Gastrocnemius medialis (tissue), 4 donors: Measurements from ENCODE around the gene CCDC50. TPM values are rescaled to one million over a fixed set of nuclear protein-coding genes. Genes with fewer than 3 reads are reported as not detected.

Source experiments
- ATAC-seq, 2 donors: fragments of 150-250 bp; one replicate each; pipeline ENCODE4 v1.9.1; 2016
- DNase-seq, 2 donors: peaks; one replicate each; pipeline ENCODE4 v3.0.0-alpha.2; 2019
- H3K27ac ChIP-seq, 4 donors: fragments of 200-600 bp; sonication (generic); 1 replicate in 1 of 4; 2 replicates in 3 of 4; pipeline ENCODE4 v1.5.1; 2016 to 2018; ENCODE audit warnings: mild to moderate bottlenecking in 2 of 4, moderate library complexity in 1 of 4
- H3K27me3 ChIP-seq, 3 donors: fragments of 200-600 bp; sonication (generic) in 2 of 3; 1 replicate in 1 of 3; 2 replicates in 2 of 3; pipeline versions ENCODE4 v1.5.1 to v1.6.0; 2016 to 2019; ENCODE audit warnings: mild to moderate bottlenecking in 1 of 3, moderate library complexity in 1 of 3
- H3K36me3 ChIP-seq, 2 donors: fragments of 200-600 bp; sonication (generic) in 1 of 2; one replicate each; pipeline ENCODE4 v1.5.1; 2017 to 2018
- H3K4me1 ChIP-seq, 2 donors: fragments of 200-600 bp; sonication (generic) in 1 of 2; one replicate each; pipeline ENCODE4 v1.5.1; 2016 to 2017; ENCODE audit warnings: mild to moderate bottlenecking in 2 of 2
- H3K4me3 ChIP-seq, 4 donors: fragments of 200-600 bp; sonication (generic) in 3 of 4; 1 replicate in 1 of 4; 2 replicates in 3 of 4; pipeline ENCODE4 v1.5.1; 2016 to 2019; ENCODE audit warnings: mild to moderate bottlenecking in 2 of 4
- H3K9me3 ChIP-seq, 3 donors: fragments of 200-600 bp; sonication (generic) in 2 of 3; 1 replicate in 1 of 3; 2 replicates in 2 of 3; pipeline ENCODE4 v1.5.1; 2016 to 2019
- POLR2A ChIP-seq, 2 donors: fragments of 450-650 bp; IDR thresholded peaks; one replicate each; pipeline ENCODE4 v1.6.1; 2017; ENCODE audit warnings: antibody characterized with exemption in 2 of 2, mild to moderate bottlenecking in 2 of 2, moderate library complexity in 2 of 2
- in situ Hi-C, 4 donors: fragments of 200-750 bp; cut with MboI; loops; one replicate each; pipeline versions ENCODE4 v1.15.0 to v1.8.0; 2017; ENCODE audit warnings: low sequenced_read_pairs in 4 of 4
- intact Hi-C: fragments of 100-400 bp; cut with DNase I; formaldehyde crosslinking; loops from one replicate; pipeline ENCODE4 v1.15.1; 2023; ENCODE audit warnings: low total_unique reads
- total RNA-seq, 4 donors: library from RNA; depleted of rRNA; stranded (reverse); fragments of >200 nt; gene quantifications; one replicate each; pipeline versions ENCODE4 v1.1.0 to v1.2.3, GENCODE V29; 2016
- TF ChIP-seq, protein P1 (sequence below), 5 experiments: fragments of 450-650 bp in 3 of 5; fragments of 200-600 bp in 2 of 5; sonication (generic) in 2 of 5; IDR thresholded peaks in 4 of 5; conservative IDR thresholded peaks in 1 of 5; 1 replicate in 4 of 5; 2 replicates in 1 of 5; pipeline ENCODE4 v1.5.1; 2016 to 2019; ENCODE audit warnings: antibody characterized with exemption in 5 of 5, mild to moderate bottlenecking in 3 of 5, moderate library complexity in 3 of 5

The CCDC50 gene
- total RNA-seq, 4 donors from 2014 or later: 45.0 to 69.9 (median 64.2) TPM

DNA sequence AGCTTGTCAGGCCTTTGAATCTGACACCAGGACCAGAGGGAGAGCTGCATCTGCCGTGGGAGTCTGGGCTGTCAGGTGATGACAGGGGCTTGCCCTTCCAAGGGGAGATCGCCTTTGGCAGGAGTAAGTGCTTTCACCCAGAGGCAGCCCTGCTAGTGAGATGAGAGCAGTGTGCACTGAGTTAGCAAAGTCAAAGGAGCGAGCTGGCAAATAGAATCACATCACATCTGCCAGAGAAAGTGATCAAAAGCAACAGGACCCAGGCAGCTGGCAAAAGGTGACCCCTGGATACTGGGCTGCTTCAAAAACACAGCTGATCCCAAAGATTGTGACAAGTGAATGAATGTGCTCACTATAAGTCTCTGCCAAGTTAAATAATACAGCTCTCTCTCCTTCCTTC is 95.7 kb downstream of the CCDC50 start:
- ATAC-seq (no peak), DNase-seq (no peak)
- Histone ChIP-seq H3K27me3 (no peaks in the 10 kb centered on the region), H3K4me3 (no peak overlapping the region), H3K27ac (no peak overlapping the region), H3K9me3 (no peaks in the 10 kb centered on the region), H3K4me1 (no peaks in the 10 kb centered on the region), H3K36me3 (no peaks in the 10 kb centered on the region)
- TF ChIP-seq, protein P1, sequence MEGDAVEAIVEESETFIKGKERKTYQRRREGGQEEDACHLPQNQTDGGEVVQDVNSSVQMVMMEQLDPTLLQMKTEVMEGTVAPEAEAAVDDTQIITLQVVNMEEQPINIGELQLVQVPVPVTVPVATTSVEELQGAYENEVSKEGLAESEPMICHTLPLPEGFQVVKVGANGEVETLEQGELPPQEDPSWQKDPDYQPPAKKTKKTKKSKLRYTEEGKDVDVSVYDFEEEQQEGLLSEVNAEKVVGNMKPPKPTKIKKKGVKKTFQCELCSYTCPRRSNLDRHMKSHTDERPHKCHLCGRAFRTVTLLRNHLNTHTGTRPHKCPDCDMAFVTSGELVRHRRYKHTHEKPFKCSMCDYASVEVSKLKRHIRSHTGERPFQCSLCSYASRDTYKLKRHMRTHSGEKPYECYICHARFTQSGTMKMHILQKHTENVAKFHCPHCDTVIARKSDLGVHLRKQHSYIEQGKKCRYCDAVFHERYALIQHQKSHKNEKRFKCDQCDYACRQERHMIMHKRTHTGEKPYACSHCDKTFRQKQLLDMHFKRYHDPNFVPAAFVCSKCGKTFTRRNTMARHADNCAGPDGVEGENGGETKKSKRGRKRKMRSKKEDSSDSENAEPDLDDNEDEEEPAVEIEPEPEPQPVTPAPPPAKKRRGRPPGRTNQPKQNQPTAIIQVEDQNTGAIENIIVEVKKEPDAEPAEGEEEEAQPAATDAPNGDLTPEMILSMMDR (IDR thresholded peaks at IDR 0.05 in 4 of 5, conservative IDR thresholded peaks at IDR 0.05 in 1 of 5): no peak
- TF ChIP-seq POLR2A (IDR thresholded peaks at IDR 0.05): no peak
- in situ Hi-C loops: loop anchor here in 2 of 4 donors (25.0 kb wide), 1 partner anchor 1012 kb away; no protein-coding TSS in a partner anchor
- intact Hi-C loops: no loop called here

DNA sequence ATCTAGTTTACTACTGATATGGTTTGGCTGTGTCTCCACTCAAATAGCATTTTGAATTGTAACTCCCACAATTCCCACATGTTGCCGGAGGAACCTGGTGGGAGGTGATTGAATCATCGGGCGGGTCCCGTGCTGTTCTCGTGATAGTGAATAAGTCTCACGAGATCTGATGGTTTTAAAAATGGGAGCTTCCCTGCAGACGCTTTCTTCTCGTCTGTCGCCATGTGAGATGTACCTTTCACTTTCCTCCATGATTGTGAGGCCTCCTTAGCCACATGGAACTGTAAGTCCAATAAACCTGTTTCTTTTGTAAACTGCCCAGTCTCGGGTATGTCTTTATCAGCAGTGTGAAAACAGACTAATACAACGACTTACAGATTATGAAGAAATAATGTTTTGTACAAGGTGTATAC is 96.1 kb downstream of the CCDC50 start:
- no peaks in the 10 kb centered on the region for H3K4me1 ChIP-seq
- H3K36me3 ChIP-seq: no peaks in the 10 kb centered on the region
- H3K27ac ChIP-seq: no peak overlapping the region
- no peaks in the 10 kb centered on the region for H3K27me3 ChIP-seq
- H3K9me3 ChIP-seq: no peaks in the 10 kb centered on the region
- in situ Hi-C loops: no loop called here
- intact Hi-C loops: no loop called here
- TF ChIP-seq POLR2A (IDR thresholded peaks at IDR 0.05): no peak
- TF ChIP-seq, protein P1 (IDR thresholded peaks at IDR 0.05 in 4 of 5, conservative IDR thresholded peaks at IDR 0.05 in 1 of 5): no peak
- no peak for DNase-seq
- no peak for ATAC-seq
- H3K4me3 ChIP-seq: no peak overlapping the region

DNA sequence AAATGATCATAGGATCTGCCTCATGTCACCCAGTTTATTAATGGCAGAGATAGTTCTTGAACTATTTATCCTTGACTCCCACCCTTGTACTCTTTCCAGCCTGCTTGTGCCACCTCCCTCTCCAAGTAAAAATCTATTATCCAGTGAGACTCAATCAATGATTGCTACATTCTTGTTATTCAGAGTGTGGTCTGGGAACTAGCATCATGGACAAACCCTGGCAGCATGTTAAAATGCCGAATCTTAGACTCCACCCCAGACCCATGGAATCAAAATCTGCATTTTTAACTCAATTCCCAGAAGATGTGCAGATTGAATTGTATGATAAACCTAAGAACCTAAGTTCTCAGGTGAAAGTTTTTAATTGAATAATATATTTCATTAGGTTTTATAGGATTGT is 97.1 kb downstream of the CCDC50 start:
- H3K9me3 ChIP-seq: no peaks in the 10 kb centered on the region
- no peaks in the 10 kb centered on the region for H3K27me3 ChIP-seq
- intact Hi-C loops: no loop called here
- no peaks in the 10 kb centered on the region for H3K4me1 ChIP-seq
- no peaks in the 10 kb centered on the region for H3K36me3 ChIP-seq
- ATAC-seq: no peak
- no peak overlapping the region for H3K4me3 ChIP-seq
- TF ChIP-seq, protein P1 (IDR thresholded peaks at IDR 0.05 in 4 of 5, conservative IDR thresholded peaks at IDR 0.05 in 1 of 5): no peak
- no peak for TF ChIP-seq POLR2A (IDR thresholded peaks at IDR 0.05)
- in situ Hi-C loops: no loop called here
- H3K27ac ChIP-seq: no peak overlapping the region
- no peak for DNase-seq

DNA sequence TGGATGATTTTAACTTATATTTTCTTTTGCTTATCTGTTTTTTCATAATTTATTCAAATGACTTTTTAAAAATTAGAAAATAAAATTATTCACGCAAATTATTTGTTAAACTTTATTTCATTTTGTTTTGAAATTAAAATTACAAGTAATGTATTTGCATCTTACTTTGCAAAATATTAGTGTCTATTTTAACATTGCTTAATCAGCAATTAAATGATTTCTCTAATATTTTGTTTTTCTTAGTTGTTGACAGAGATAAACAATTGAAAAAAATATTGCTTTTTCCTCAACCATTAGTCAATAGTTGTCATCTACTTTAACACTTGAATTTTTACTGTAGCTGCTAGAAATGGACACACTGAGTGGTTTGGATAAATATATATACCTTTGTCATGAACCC is 99.0 kb downstream of the CCDC50 start:
- in situ Hi-C loops: no loop called here
- TF ChIP-seq POLR2A (IDR thresholded peaks at IDR 0.05): no peak
- TF ChIP-seq, protein P1 (IDR thresholded peaks at IDR 0.05 in 4 of 5, conservative IDR thresholded peaks at IDR 0.05 in 1 of 5): no peak

DNA sequence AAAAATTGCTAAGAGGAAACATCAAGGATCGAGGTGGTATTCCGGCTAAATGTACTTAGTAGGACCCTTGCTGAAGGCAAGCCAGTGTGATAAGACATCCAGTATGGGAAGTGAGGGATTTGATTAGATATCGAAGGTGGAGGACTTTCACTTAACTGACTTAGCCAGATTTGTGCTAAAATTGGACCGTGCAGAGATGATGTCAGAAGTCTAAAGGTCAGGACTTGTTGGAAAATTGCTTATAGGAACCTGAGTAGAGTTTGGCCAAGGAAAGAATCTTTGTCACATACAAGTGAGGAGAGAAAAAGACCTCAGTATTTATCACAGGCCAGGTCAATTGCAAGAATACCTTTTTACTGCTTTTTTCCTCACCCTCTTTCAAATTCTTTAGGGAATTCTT is 100.9 kb downstream of the CCDC50 start:
- Histone ChIP-seq H3K27me3 (no peaks in the 10 kb centered on the region), H3K4me1 (no peaks in the 10 kb centered on the region), H3K4me3 (no peak overlapping the region), H3K27ac (no peak overlapping the region), H3K9me3 (no peaks in the 10 kb centered on the region), H3K36me3 (no peaks in the 10 kb centered on the region)
- no peak for TF ChIP-seq POLR2A (IDR thresholded peaks at IDR 0.05)
- TF ChIP-seq, protein P1 (IDR thresholded peaks at IDR 0.05 in 4 of 5, conservative IDR thresholded peaks at IDR 0.05 in 1 of 5): no peak
- DNase-seq (no peak), ATAC-seq (no peak)
- in situ Hi-C loops (no loop called here), intact Hi-C loops (no loop called here)

More for the DNA sequence above, 99.0 kb downstream of the CCDC50 start:
- H3K36me3 ChIP-seq: no peaks in the 10 kb centered on the region
- DNase-seq (no peak), ATAC-seq (no peak)
- no peaks in the 10 kb centered on the region for H3K4me1 ChIP-seq
- intact Hi-C loops: no loop called here
- H3K9me3 ChIP-seq: no peaks in the 10 kb centered on the region
- no peak overlapping the region for H3K27ac ChIP-seq
- no peak overlapping the region for H3K4me3 ChIP-seq
- H3K27me3 ChIP-seq: no peaks in the 10 kb centered on the region
